SK-N-SH treated with all-trans-retinoic acid at 6 μM for 48 hours (cell line): ENCODE data around the gene EFCAB5.
"Not testable (repeated sequence)": the region's sequence is repeated elsewhere in the genome, so short reads cannot be mapped to it uniquely, and the experiment has no call there.

ENCODE experiments used
- ATAC-seq: fragments of 200-7000 bp; cut with Tn5 transposase; 3 replicates; pipeline ENCODE4 v1.9.1; 2020; ENCODE audit warnings: mild to moderate bottlenecking, moderate library complexity
- ARNTL ChIP-seq: fragments of 450-650 bp; formaldehyde crosslinking; IDR thresholded peaks from 2 replicates; pipeline ENCODE4 v1.5.0; 2020; ENCODE audit warnings: low read depth, mild to moderate bottlenecking, moderate library complexity, borderline replicate concordance
- BACH2 ChIP-seq: fragments of 250-450 bp; sonication (Bioruptor Pico); IDR thresholded peaks from 2 replicates; pipeline ENCODE4 v1.9.0; 2021; ENCODE audit warnings: mild to moderate bottlenecking, borderline replicate concordance
- CREB5 ChIP-seq: fragments of 250-450 bp; sonication (Bioruptor Pico); IDR thresholded peaks from 2 replicates; pipeline ENCODE4 v1.5.1; 2020; ENCODE audit warnings: low read depth, mild to moderate bottlenecking, moderate library complexity
- CSDC2 ChIP-seq: fragments of 250-450 bp; sonication (Bioruptor Pico); IDR thresholded peaks from 2 replicates; pipeline ENCODE4 v1.5.0; 2020; ENCODE audit warnings: mild to moderate bottlenecking, moderate library complexity
- CSRNP3 ChIP-seq: fragments of 250-450 bp; sonication (Bioruptor Pico); IDR thresholded peaks from 2 replicates; pipeline ENCODE4 v1.5.1; 2021; ENCODE audit warnings: mild to moderate bottlenecking, moderate library complexity
- ESRRG ChIP-seq: fragments of 250-450 bp; sonication (Bioruptor Pico); IDR thresholded peaks from 2 replicates; pipeline ENCODE4 v1.6.1; 2021; ENCODE audit warnings: mild to moderate bottlenecking
- GLIS3 ChIP-seq: fragments of 250-450 bp; sonication (Bioruptor Pico); IDR thresholded peaks from 2 replicates; pipeline ENCODE4 v1.5.0; 2020; ENCODE audit warnings: mild to moderate bottlenecking, moderate library complexity
- ISL1 ChIP-seq: fragments of 250-450 bp; sonication (Bioruptor Pico); IDR thresholded peaks from 2 replicates; pipeline ENCODE4 v2.1.2; 2022; ENCODE audit warnings: mild to moderate bottlenecking, moderate library complexity
- OSR1 ChIP-seq: fragments of 250-450 bp; sonication (Bioruptor Pico); IDR thresholded peaks from 2 replicates; pipeline ENCODE4 v1.8.0; 2022; ENCODE audit warnings: moderate library complexity, mild to moderate bottlenecking, inconsistent platforms
- PATZ1 ChIP-seq: fragments of 250-450 bp; sonication (Bioruptor Pico); IDR thresholded peaks from 2 replicates; pipeline ENCODE4 v1.8.0; 2020; ENCODE audit warnings: mild to moderate bottlenecking, moderate library complexity, borderline replicate concordance
- POU6F1 ChIP-seq: fragments of 250-450 bp; sonication (Bioruptor Pico); IDR thresholded peaks from 2 replicates; pipeline ENCODE4 v1.8.0; 2021; ENCODE audit warnings: low read depth, mild to moderate bottlenecking, moderate library complexity, borderline replicate concordance
- SNAI2 ChIP-seq: fragments of 250-450 bp; sonication (Bioruptor Pico); IDR thresholded peaks from 2 replicates; pipeline ENCODE4 v1.5.0; 2020; ENCODE audit warnings: mild to moderate bottlenecking, moderate library complexity
- TCF4 ChIP-seq: fragments of 250-450 bp; sonication (Bioruptor Pico); IDR thresholded peaks from 2 replicates; pipeline ENCODE4 v1.8.0; 2021; ENCODE audit warnings: mild to moderate bottlenecking, moderate library complexity, borderline replicate concordance
- TOX ChIP-seq: fragments of 250-450 bp; sonication (Bioruptor Pico); IDR thresholded peaks from 2 replicates; pipeline ENCODE4 v1.8.0; 2021; ENCODE audit warnings: mild to moderate bottlenecking, moderate library complexity, borderline replicate concordance
- TSHZ2 ChIP-seq: fragments of 250-450 bp; sonication (Bioruptor Pico); IDR thresholded peaks from 2 replicates; pipeline ENCODE4 v1.5.0; 2020; ENCODE audit warnings: mild to moderate bottlenecking, moderate library complexity
- ZC3H10 ChIP-seq: fragments of 250-450 bp; sonication (Bioruptor Pico); IDR thresholded peaks from 2 replicates; pipeline ENCODE4 v1.5.1; 2021; ENCODE audit warnings: mild to moderate bottlenecking, moderate library complexity
- ZFP3 ChIP-seq: fragments of 250-450 bp; sonication (Bioruptor Pico); IDR thresholded peaks from 2 replicates; pipeline ENCODE4 v1.5.0; 2020; ENCODE audit warnings: mild to moderate bottlenecking, moderate library complexity
- ZFP30 ChIP-seq: fragments of 450-650 bp; formaldehyde crosslinking; IDR thresholded peaks from 2 replicates; pipeline ENCODE4 v1.5.0; 2022; ENCODE audit warnings: mild to moderate bottlenecking, moderate library complexity
- ZNF565 ChIP-seq: fragments of 450-650 bp; formaldehyde crosslinking; conservative IDR thresholded peaks from 2 replicates; pipeline ENCODE4 v1.5.0; 2020; ENCODE audit warnings: low read depth, mild to moderate bottlenecking, moderate library complexity
- ZNF70 ChIP-seq: fragments of 450-650 bp; formaldehyde crosslinking; IDR thresholded peaks from 2 replicates; pipeline ENCODE4 v1.5.0; 2020; ENCODE audit warnings: mild to moderate bottlenecking, moderate library complexity
- ZNF8 ChIP-seq: fragments of 450-650 bp; formaldehyde crosslinking; IDR thresholded peaks from 2 replicates; pipeline ENCODE4 v1.5.0; 2020; ENCODE audit warnings: mild to moderate bottlenecking, moderate library complexity

Gene EFCAB5

GRCh38 chr17:30116661-30117551 is 175.5 kb downstream of the EFCAB5 start, which contains the start of gene NSRP1:
Gene NSRP1 (plus strand): TSS chr17:30116816. CDS start chr17:30116844, 28 bp downstream.
- TF ChIP-seq POU6F1 (CRISPR knock-in tag): no peak
- no peak for TF ChIP-seq ZFP30
- no peak for TF ChIP-seq ZNF565 (CRISPR knock-in tag)
- TF ChIP-seq ZFP3: no peak
- 0 out of 2 replicates have a peak, but pooled peaks have one; percentile 7 for TF ChIP-seq CSRNP3 (CRISPR knock-in tag)
- no peak for TF ChIP-seq ZNF70 (CRISPR knock-in tag)
- no peak for TF ChIP-seq ARNTL (CRISPR knock-in tag)
- TF ChIP-seq ZC3H10 (CRISPR knock-in tag): 0 out of 2 replicates have a peak, but pooled peaks have one; percentile 28
- TF ChIP-seq SNAI2: no peak
- no peak for TF ChIP-seq ZNF8
- TF ChIP-seq GLIS3 (CRISPR knock-in tag): 0 out of 2 replicates have a peak, but pooled peaks have one; percentile 65
- no peak for TF ChIP-seq ESRRG (CRISPR knock-in tag)
- 0 out of 2 replicates have a peak, but pooled peaks have one; percentile 18 for TF ChIP-seq CREB5 (CRISPR knock-in tag)
- TF ChIP-seq BACH2 (CRISPR knock-in tag): no peak
- no peak for TF ChIP-seq ISL1 (CRISPR knock-in tag)
- TF ChIP-seq CSDC2: no peak
- ATAC-seq: peak; percentile 96

- TF ChIP-seq CSDC2 (no peak), TSHZ2 (CRISPR knock-in tag) (no peak), ZFP3 (no peak), ZNF565 (CRISPR knock-in tag) (no peak), GLIS3 (CRISPR knock-in tag) (no peak), TCF4 (CRISPR knock-in tag) (no peak), ARNTL (CRISPR knock-in tag) (no peak), TOX (CRISPR knock-in tag) (no peak), ZNF8 (no peak), ZFP30 (no peak), POU6F1 (CRISPR knock-in tag) (no peak), SNAI2 (no peak), ESRRG (CRISPR knock-in tag) (no peak), OSR1 (CRISPR knock-in tag) (no peak), BACH2 (CRISPR knock-in tag) (no peak), CREB5 (CRISPR knock-in tag) (no peak), ISL1 (CRISPR knock-in tag) (no peak), PATZ1 (CRISPR knock-in tag) (no peak)
- ATAC-seq: no peak
Measured at GRCh38 chr17:30117675-30118081, 176.2 kb downstream of the EFCAB5 start.

GRCh38 chr17:30118635-30119034 is 177.2 kb downstream of the EFCAB5 start:
- not testable (repeated sequence) for ATAC-seq
